SK-N-SH treated with all-trans-retinoic acid at 6 μM for 48 hours (cell line): ENCODE data around the gene MOBP.

Experiments
- ATAC-seq: fragments of 200-7000 bp; cut with Tn5 transposase; 3 replicates; pipeline ENCODE4 v1.9.1; 2020; ENCODE audit warnings: mild to moderate bottlenecking, moderate library complexity
- ARNTL ChIP-seq: fragments of 450-650 bp; formaldehyde crosslinking; IDR thresholded peaks from 2 replicates; pipeline ENCODE4 v1.5.0; 2020; ENCODE audit warnings: low read depth, mild to moderate bottlenecking, moderate library complexity, borderline replicate concordance
- BACH2 ChIP-seq: fragments of 250-450 bp; sonication (Bioruptor Pico); IDR thresholded peaks from 2 replicates; pipeline ENCODE4 v1.9.0; 2021; ENCODE audit warnings: mild to moderate bottlenecking, borderline replicate concordance
- CREB5 ChIP-seq: fragments of 250-450 bp; sonication (Bioruptor Pico); IDR thresholded peaks from 2 replicates; pipeline ENCODE4 v1.5.1; 2020; ENCODE audit warnings: low read depth, mild to moderate bottlenecking, moderate library complexity
- CSDC2 ChIP-seq: fragments of 250-450 bp; sonication (Bioruptor Pico); IDR thresholded peaks from 2 replicates; pipeline ENCODE4 v1.5.0; 2020; ENCODE audit warnings: mild to moderate bottlenecking, moderate library complexity
- CSRNP3 ChIP-seq: fragments of 250-450 bp; sonication (Bioruptor Pico); IDR thresholded peaks from 2 replicates; pipeline ENCODE4 v1.5.1; 2021; ENCODE audit warnings: mild to moderate bottlenecking, moderate library complexity
- ESRRG ChIP-seq: fragments of 250-450 bp; sonication (Bioruptor Pico); IDR thresholded peaks from 2 replicates; pipeline ENCODE4 v1.6.1; 2021; ENCODE audit warnings: mild to moderate bottlenecking
- GLIS3 ChIP-seq: fragments of 250-450 bp; sonication (Bioruptor Pico); IDR thresholded peaks from 2 replicates; pipeline ENCODE4 v1.5.0; 2020; ENCODE audit warnings: mild to moderate bottlenecking, moderate library complexity
- ISL1 ChIP-seq: fragments of 250-450 bp; sonication (Bioruptor Pico); IDR thresholded peaks from 2 replicates; pipeline ENCODE4 v2.1.2; 2022; ENCODE audit warnings: mild to moderate bottlenecking, moderate library complexity
- OSR1 ChIP-seq: fragments of 250-450 bp; sonication (Bioruptor Pico); IDR thresholded peaks from 2 replicates; pipeline ENCODE4 v1.8.0; 2022; ENCODE audit warnings: moderate library complexity, mild to moderate bottlenecking, inconsistent platforms
- POU6F1 ChIP-seq: fragments of 250-450 bp; sonication (Bioruptor Pico); IDR thresholded peaks from 2 replicates; pipeline ENCODE4 v1.8.0; 2021; ENCODE audit warnings: low read depth, mild to moderate bottlenecking, moderate library complexity, borderline replicate concordance
- PPARA ChIP-seq: fragments of 250-450 bp; sonication (Bioruptor Pico); IDR thresholded peaks from 2 replicates; pipeline ENCODE4 v1.5.0; 2020; ENCODE audit warnings: mild to moderate bottlenecking, borderline replicate concordance
- SNAI2 ChIP-seq: fragments of 250-450 bp; sonication (Bioruptor Pico); IDR thresholded peaks from 2 replicates; pipeline ENCODE4 v1.5.0; 2020; ENCODE audit warnings: mild to moderate bottlenecking, moderate library complexity
- TCF4 ChIP-seq: fragments of 250-450 bp; sonication (Bioruptor Pico); IDR thresholded peaks from 2 replicates; pipeline ENCODE4 v1.8.0; 2021; ENCODE audit warnings: mild to moderate bottlenecking, moderate library complexity, borderline replicate concordance
- TOX ChIP-seq: fragments of 250-450 bp; sonication (Bioruptor Pico); IDR thresholded peaks from 2 replicates; pipeline ENCODE4 v1.8.0; 2021; ENCODE audit warnings: mild to moderate bottlenecking, moderate library complexity, borderline replicate concordance
- TSHZ2 ChIP-seq: fragments of 250-450 bp; sonication (Bioruptor Pico); IDR thresholded peaks from 2 replicates; pipeline ENCODE4 v1.5.0; 2020; ENCODE audit warnings: mild to moderate bottlenecking, moderate library complexity
- ZC3H10 ChIP-seq: fragments of 250-450 bp; sonication (Bioruptor Pico); IDR thresholded peaks from 2 replicates; pipeline ENCODE4 v1.5.1; 2021; ENCODE audit warnings: mild to moderate bottlenecking, moderate library complexity
- ZFP3 ChIP-seq: fragments of 250-450 bp; sonication (Bioruptor Pico); IDR thresholded peaks from 2 replicates; pipeline ENCODE4 v1.5.0; 2020; ENCODE audit warnings: mild to moderate bottlenecking, moderate library complexity
- ZFP30 ChIP-seq: fragments of 450-650 bp; formaldehyde crosslinking; IDR thresholded peaks from 2 replicates; pipeline ENCODE4 v1.5.0; 2022; ENCODE audit warnings: mild to moderate bottlenecking, moderate library complexity
- ZNF565 ChIP-seq: fragments of 450-650 bp; formaldehyde crosslinking; conservative IDR thresholded peaks from 2 replicates; pipeline ENCODE4 v1.5.0; 2020; ENCODE audit warnings: low read depth, mild to moderate bottlenecking, moderate library complexity
- ZNF70 ChIP-seq: fragments of 450-650 bp; formaldehyde crosslinking; IDR thresholded peaks from 2 replicates; pipeline ENCODE4 v1.5.0; 2020; ENCODE audit warnings: mild to moderate bottlenecking, moderate library complexity
- ZNF8 ChIP-seq: fragments of 450-650 bp; formaldehyde crosslinking; IDR thresholded peaks from 2 replicates; pipeline ENCODE4 v1.5.0; 2020; ENCODE audit warnings: mild to moderate bottlenecking, moderate library complexity

Gene MOBP

GRCh38 chr3:39423436-39423970 is 44.0 kb upstream of the MOBP start:
- ATAC-seq = no peak
- TF ChIP-seq PPARA (CRISPR knock-in tag) = no peak
- TF ChIP-seq ISL1 = no peak
- no peak for TF ChIP-seq TCF4 (CRISPR knock-in tag)
- no peak for TF ChIP-seq ZFP30 (CRISPR knock-in tag)

- TF ChIP-seq CSRNP3 (no peak), ZFP30 (CRISPR knock-in tag) (no peak), ZNF8 (CRISPR knock-in tag) (no peak), SNAI2 (no peak), TOX (CRISPR knock-in tag) (no peak), ZFP3 (CRISPR knock-in tag) (no peak), CREB5 (CRISPR knock-in tag) (no peak), TSHZ2 (no peak)
- no peak for ATAC-seq
These were observed 41.2 kb upstream of the MOBP start for GRCh38 chr3:39426312-39426711.

GRCh38 chr3:39427506-39427905 is 40.0 kb upstream of the MOBP start:
- no peak for ATAC-seq
- TF ChIP-seq CSDC2 (CRISPR knock-in tag) = no peak
- TF ChIP-seq BACH2 (CRISPR knock-in tag) = no peak
- no peak for TF ChIP-seq CSRNP3
- TF ChIP-seq TCF4 (CRISPR knock-in tag) = no peak
- TF ChIP-seq ARNTL (CRISPR knock-in tag) = no peak
- no peak for TF ChIP-seq SNAI2
- TF ChIP-seq ZFP3 (CRISPR knock-in tag) = no peak
- no peak for TF ChIP-seq TSHZ2
- TF ChIP-seq ZNF8 (CRISPR knock-in tag) = no peak
- no peak for TF ChIP-seq GLIS3 (CRISPR knock-in tag)
- no peak for TF ChIP-seq POU6F1 (CRISPR knock-in tag)
- no peak for TF ChIP-seq ZC3H10 (CRISPR knock-in tag)
- no peak for TF ChIP-seq ZNF565
- TF ChIP-seq PPARA (CRISPR knock-in tag) = no peak
- TF ChIP-seq OSR1 = no peak
- no peak for TF ChIP-seq TOX (CRISPR knock-in tag)
- no peak for TF ChIP-seq ESRRG (CRISPR knock-in tag)
- no peak for TF ChIP-seq ZNF70 (CRISPR knock-in tag)
- TF ChIP-seq ZFP30 (CRISPR knock-in tag) = no peak
- TF ChIP-seq, all 23 proteins: peak for 0
